GM11168 (cell line): ENCODE data around the gene C1orf21.

Experiments used
- in situ Hi-C: fragments of 300-500 bp; cut with MboI; formaldehyde crosslinking; loops from one replicate; pipeline ENCODE4 v1.12.0; 2022; ENCODE audit warnings: low sequenced_read_pairs; ENCODE audit not compliant: unreplicated experiment

Gene C1orf21

DNA sequence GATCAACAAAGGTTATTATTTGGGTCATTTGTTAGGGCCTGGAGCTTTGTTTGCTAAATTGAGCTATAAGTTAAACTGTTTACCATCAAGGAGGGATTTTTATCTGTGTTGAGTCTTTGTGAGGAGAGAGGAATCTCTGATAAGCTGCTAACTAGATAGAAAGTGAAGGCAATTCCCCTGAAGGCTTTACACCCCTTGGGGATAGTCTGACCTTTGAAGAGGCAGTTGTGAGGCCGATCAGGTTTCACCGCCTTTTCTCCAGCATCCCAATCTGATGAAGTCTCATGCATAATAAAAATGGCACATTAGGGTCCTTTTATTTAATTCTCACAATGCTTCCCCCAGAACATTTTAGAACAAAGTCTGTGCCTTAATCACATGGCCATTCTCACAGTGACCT is 21.8 kb downstream of the C1orf21 start:
- in situ Hi-C loops = no loop called here

DNA sequence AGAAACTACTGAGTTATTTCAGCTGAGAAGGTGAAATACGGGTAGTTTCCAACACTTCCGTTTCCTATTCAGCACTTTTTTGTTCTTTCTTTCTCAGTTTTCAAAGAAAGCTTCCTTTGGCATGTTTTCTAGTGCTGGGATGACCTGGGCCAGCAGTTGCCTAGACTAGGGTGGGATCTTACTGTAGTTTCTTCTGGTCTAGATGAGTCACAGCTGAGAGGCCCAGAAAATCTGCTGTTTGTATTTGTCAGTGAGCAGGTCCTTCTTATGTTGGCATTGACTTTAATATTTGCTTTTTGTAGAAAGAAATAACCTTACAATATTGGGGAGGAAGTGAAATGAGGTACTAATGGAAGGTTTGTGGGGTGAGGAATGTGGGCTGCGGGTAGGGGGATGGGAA is 22.2 kb downstream of the C1orf21 start:
- in situ Hi-C loops = no loop called here

DNA sequence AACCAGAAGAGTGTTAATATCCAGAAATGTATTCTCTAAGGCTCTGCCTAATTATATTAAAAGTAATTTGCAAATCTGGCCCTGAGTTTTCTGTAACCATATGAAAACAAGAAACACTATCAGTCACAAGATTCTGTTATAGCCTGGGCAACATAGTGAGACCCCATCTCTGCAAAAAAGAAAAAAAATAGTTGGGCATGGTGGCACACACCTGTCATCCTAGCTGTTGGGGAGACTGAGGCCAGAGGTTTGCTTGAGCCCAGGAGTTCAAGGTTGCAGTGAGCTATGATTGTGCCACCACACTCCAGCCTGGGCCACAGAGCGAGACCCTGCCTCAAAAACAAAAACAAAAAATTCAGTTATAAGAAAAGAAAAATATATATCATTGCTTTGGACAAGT is 25.6 kb downstream of the C1orf21 start:
- in situ Hi-C loops = no loop called here

DNA sequence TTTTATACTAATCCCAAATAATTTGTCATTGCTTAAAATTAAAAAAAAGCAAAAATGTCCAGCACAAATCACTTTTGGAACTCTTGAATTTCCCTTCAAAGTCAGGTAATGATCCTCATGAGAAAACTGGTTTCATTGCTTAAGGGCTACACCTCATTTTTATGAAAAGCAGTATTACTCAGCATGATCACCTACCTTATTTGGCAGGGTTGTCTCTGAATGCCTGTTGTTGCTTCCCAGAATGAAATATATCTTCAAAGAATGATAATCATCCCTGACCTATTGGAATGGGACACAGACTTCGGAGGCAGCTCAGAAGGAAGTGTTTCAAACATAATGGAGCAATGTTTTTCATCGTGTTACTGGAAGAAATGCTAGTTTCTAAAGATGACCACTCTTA is 29.7 kb downstream of the C1orf21 start:
- in situ Hi-C loops = no loop called here

DNA sequence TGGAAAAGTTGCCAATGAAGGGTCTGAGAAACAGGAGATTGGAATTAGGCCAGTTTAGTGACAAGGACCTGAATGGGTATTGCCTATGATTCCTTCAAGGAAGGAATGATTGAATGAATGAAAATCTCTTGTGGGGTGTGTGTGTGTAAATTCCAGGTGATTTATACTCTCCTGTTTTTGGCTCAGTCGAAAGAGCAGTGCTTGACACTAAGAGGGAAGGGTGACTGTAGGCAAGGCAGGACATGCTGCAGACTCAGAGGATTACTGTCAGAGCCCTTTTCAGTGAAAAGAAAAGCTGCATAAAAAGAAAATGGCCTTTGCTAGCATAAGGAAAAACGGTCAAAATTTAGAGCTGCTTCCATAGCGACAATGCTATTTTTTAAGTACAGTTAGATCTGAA is 30.1 kb downstream of the C1orf21 start:
- in situ Hi-C loops = no loop called here

DNA sequence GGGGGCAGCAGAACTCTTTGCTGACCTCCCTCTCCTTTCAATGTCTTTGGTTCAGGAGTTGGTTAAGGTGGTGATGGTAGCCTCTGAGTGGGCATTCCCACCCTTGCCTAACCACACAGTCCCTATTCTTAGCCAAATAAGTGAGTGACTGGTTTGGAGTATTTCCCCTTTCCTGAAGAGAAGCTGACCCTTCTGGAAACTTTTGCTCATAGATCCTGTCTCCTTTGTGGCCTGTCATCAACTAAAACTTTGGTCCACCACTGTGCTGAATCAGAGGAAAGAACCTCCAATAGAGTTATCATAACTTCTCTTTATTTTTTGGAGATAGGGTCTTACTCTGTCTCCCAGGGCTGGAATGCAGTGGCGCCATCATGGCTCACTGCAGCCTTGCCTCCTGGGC is 31.1 kb downstream of the C1orf21 start:
- in situ Hi-C loops = no loop called here

DNA sequence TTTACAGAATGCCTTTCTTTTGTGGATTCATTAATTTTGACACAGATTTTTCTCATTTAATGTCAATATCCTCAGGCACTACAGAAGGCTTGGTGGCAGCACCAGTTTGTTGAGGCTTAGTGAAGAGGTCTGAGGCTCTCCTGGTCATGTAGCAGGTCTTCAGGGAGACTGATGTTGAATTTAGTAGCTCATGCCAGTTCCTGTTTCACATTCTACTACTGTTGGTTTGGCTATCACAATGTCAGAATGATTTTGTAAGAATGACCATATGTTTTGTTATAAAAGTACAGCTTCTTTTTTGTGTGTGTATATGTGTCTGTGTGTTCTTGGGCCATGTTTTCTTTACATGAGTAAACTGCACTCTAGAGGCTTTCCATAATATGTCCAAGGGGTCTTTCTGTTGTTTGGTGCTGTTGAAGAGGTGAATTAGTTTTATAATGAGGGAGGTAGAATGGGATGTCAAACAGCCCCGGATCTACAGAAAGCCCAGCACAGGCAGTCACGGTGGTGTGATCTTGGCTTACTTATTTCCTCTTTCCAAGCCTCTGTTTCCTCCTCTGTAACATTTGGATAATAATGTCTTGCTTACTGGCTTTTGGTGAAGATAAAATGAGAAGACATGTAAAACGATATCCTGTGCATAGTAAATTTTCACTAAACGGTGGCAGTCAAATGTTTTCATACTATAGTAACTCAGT is 32.0 kb downstream of the C1orf21 start:
- in situ Hi-C loops = no loop called here

DNA sequence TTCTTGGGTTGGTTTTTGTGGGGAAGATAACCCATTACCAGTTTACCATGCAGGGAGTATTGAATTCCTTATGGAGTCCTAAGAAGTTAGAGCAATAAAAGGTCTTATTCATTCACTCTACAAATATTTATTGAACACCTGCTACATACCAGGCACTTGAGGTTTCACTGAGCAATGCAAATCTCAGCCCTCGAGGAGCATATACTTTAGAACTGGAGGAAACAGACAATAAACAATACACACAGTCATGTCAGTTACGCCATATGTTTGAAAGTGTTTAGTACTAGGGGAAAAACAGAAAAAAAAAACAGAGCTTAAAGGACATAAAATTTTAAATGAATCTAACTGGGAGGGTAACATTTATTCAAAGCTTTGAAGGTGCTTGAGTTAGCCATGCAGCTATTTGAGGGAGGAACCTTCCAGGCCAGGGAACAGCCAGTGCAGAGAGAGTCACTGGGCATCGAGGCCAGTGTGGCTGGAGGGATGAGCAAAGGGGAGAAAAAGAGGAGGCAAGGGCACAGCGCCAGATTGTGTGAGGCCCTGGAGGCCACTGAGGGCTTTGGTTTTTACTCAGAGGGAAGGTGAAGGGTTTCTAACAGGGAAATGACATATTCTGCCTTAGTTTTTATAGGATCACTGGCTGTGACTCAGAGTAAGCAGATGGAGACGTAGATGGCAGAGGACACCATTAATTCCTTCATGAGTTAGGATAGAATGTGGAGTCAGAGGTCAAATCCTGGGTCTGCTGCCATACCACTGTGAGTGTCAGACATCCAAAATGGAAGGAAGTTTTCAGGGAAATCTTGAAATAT is 32.7 kb downstream of the C1orf21 start:
- in situ Hi-C loops = no loop called here

DNA sequence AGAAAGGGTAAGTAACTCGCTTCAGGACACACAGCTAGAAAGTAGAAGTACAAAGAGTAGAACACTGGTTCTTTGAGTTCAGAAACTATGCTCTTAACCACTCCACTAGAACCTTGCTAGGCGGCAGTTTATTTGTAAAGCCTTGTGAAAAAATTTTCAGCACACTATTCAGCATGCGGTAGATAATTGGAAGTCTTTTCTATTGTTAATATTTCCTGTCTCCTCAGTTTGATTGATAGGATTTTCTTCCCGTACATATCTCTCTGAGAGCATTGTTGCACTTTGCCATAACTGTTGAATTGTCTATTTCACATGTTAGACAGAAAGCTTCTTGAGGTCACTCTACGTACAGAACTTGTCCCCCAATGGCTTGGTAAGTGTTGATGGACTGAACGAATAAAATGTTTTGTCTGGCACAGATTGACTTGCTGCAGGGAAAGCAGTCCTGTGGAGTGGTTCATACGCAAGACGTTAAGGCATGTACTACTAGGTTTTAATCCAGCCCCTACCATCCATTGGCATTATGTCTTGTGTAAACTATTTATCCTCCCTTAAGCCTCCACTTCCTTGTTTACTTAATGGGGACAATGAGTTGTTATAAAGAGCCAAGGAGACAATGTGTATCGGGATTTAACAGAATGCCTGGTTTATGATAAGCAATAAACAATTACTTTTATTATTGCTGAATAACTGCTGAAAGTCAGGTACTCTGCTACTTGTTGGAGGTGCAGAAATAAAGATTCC is 35.8 kb downstream of the C1orf21 start:
- in situ Hi-C loops = no loop called here

DNA sequence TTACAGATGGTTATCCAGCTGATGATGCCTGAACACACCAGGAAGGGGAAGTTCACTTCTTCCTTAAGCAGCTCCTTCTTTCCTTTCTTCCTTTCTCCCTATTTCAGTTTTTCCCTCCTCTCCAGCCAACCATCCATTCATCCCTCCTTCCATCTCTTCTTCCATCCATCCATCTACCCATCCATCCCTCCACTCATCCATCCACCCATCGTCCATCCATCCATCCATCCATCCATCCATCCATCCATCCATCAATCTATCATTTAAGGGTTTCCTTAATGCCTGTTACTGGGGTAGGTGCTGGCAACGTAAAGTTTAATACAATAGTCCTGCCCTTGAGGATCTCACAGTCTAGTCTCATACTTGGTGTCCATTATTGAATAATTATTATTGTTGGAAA is 36.8 kb downstream of the C1orf21 start:
- in situ Hi-C loops = no loop called here

DNA sequence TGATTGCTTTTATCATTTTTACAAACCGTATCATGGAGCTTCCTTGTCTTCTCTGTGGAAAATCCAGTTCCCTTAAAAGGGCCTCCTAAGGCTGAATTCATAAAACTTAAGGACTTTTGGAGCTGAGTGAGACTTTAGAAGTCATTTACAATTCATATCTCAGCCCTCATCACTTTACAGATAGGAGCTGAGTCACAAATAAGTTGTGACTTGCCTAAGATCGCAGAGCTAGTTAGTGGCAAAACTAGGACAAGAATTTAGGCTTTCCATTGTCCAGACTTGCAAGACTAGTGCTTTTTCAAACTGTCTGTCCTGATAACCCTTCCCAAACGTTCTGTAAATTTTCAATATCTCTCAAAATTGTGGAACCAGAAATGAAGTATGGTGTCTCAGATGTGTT is 37.3 kb downstream of the C1orf21 start:
- in situ Hi-C loops = no loop called here

DNA sequence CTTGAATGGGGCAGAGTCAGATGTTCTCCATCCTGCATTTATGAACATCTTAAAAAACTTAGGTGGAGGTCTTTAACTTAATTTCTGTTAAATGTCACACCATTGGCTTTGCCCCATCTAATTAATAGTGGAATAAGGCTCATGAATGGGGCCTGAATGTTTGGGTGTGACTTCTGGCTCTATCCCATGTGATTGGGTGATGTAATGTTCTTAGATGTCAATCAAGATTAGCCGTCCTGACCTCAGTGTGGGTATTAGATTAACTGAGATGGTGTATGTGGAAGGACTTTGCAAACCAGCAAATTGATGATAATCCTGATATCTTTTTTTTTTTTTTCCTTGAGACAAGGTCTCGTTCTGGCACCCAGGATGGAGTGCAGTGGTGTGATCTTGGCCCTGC is 38.1 kb downstream of the C1orf21 start:
- in situ Hi-C loops = no loop called here

DNA sequence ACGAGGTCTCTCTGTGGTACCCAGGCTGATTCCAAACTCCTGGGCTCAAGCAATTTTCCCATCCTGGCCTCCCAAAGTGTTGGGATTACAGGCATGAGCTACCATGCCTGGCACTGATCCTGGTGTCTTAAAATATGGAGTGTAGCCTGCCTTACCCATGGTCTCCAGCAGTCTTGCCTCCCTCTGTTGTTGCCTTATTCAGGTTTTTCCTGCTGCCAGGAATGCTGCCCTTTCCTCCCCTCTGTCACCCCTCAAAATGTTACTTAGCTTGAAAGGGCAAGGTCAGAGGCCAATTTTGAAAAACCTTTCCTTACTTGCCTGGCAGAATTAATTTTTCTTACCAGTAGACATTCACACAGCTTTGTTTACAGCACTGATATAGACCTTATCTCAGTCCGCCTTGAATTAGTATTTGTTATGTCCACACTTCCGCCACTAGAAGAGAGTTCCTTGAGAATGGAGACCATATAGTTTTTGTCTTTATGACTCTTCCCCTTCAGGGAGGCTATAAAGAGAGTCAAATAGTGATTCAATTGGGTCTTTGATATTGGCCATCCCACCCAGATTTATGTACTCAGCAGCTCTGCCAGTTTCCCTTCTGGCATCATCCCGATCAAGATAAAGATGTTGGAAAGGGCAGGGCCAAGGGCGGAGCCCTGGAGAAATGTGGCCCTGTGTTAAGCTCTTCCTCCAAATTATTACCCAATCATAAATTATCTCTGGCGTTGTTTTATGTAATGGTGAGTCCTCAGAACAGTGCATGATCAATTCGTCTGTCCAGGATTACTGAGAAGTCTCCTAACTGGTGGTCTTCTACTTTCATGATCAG is 38.8 kb downstream of the C1orf21 start:
- in situ Hi-C loops = no loop called here

DNA sequence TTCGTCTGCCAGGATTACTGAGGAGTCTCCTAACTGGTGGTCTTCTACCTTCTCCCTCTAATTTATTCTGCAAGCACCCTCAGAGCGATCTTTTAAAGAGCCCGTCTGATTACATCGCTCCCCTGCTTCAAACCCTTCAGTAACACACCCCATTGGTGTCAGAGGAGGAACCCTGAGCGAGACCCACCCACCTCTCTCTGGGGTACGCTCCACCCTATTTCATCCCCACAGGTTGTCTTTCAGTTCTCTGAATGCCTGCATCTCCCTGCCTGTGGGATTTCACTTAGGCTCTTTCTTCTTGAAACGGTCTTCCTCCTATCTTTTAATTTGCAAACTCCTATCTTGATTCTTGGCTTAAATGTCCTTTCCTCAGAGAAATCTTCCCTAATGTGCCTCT is 39.4 kb downstream of the C1orf21 start:
- in situ Hi-C loops = no loop called here

DNA sequence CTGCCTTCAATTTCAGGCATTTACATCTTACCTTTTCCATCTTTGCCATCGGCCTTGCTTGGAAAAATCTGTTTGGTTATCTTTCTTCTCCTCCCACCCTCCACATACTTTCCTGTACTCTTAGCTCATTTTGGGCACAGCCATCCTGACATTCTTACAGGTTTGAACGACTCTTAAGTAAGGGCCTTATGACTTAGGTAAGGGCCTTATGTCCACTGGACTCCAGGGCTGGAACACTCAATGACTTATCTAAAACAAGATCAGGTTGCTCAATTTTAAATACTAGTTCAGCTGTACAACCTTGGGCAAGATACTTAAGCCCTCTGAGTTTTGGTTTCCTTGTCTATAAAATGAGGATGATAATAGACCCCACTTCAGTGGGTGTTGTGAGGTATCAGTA is 40.9 kb downstream of the C1orf21 start:
- in situ Hi-C loops = no loop called here

DNA sequence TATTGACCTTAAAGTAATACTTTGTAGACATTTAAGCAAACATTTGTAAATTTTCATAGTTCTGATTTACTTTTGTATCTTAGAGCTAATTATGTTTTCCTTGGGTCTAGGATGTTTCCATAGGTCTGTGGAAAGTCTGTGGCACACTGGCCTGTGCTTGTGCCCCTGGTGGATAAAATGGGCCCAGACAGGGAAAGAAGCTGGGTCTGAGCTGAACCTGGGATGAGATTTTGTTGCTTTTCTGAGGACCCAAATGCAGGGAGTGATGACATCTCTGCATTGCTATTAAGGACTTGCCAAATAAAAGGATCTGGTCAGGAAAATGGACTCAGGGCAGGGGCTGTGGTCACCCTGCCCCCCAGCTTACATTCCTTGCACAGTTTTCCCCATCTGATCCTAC is 41.8 kb downstream of the C1orf21 start:
- in situ Hi-C loops = no loop called here

DNA sequence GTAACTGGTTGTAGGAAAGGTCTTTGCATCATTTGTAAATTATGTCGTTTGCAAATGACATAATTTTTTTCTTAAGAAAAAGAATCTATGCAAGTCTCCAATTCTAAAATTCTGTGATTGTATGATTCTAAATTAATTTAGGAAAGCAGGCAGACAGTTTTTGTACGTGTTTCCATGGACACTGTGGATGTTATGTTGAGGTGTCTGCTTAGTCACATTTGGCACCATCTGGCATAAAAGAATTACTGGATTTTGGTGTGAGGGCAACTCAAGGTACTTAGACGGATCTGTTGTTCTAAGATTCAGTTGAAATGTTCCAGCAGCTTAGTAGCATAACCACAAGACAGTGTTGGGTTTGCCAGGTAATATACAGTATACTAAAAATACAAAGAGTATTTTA is 42.5 kb downstream of the C1orf21 start:
- in situ Hi-C loops = no loop called here

DNA sequence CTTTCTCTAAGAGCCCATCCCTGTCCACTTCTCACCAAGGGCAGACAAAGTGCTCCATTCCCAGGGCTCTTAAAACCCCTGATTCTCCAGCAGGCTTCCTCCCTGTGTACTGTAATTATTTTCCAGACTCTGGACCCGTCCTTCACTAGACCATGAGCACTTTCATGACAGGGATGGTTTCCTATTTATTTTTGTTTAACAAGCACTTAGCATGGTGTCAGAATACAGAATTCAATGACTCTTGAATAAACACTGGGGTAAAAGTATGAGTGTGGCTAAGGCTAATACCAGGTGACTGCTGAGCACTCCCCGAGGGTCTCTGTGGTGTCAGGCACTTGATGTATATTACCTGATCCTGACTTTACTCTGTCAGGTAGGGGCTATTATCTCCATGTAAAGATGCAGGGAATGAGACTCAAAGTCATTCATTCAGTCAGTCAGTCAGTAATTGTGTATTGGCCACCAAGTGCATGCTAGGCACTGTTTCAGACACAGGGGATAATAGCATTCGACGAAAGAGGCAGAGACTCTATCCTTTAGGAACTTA is 47.2 kb downstream of the C1orf21 start:
- in situ Hi-C loops = no loop called here

DNA sequence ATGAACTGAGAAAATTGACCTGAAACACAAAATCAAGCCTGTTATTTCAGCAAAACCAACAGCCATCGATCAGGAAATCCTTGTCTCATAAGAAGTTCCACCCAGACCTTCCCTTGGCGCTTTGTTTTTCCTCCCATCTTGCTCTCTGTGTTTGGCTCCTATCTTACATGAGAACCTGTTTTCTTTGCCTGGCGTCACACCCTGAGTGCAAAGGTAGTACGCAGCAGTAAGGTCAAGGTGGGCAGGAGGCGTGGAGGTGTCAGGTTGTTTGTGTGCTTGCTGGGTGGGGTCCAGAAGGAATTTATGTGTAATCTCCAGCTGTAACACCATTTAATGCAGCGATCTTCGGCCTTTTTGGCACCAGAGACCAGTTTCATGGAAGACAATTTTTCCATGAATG is 50.5 kb downstream of the C1orf21 start:
- in situ Hi-C loops = no loop called here

DNA sequence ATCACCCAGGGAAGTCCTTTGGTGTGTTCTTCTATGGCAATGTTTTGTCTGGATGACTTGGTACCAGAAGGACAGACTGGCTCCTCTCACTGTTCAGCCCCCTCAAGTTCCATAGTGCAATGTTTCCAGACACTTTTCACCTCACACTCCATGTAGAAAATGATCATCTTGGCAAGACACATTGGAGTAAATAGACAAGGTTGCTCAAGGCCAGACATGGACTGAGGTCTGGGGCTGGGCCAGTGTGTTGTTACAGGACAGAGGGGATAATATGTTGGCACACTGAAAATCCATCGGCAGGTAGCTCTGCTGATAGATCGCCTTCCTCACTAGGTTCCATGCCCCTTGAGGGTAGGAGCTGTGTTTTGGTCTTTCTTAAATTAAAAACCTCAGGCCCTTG is 51.5 kb downstream of the C1orf21 start:
- in situ Hi-C loops = no loop called here
